NCI-H1417 treated with DMSO at 0.1 percent for 48 hours (cell line): ENCODE results near the gene LNX2.

Experiments used
- DNase-seq: peaks from one replicate; lab custom pipeline; 2025; lab: John Stamatoyannopoulos, UW

The LNX2 gene

GRCh38 chr13:27504128-27504867 lies 116.0 kb downstream of the LNX2 start:
- no peak for DNase-seq

- DNase-seq, result no peak
Measured at GRCh38 chr13:27500806-27501534, 119.4 kb downstream of the LNX2 start.

DNA sequence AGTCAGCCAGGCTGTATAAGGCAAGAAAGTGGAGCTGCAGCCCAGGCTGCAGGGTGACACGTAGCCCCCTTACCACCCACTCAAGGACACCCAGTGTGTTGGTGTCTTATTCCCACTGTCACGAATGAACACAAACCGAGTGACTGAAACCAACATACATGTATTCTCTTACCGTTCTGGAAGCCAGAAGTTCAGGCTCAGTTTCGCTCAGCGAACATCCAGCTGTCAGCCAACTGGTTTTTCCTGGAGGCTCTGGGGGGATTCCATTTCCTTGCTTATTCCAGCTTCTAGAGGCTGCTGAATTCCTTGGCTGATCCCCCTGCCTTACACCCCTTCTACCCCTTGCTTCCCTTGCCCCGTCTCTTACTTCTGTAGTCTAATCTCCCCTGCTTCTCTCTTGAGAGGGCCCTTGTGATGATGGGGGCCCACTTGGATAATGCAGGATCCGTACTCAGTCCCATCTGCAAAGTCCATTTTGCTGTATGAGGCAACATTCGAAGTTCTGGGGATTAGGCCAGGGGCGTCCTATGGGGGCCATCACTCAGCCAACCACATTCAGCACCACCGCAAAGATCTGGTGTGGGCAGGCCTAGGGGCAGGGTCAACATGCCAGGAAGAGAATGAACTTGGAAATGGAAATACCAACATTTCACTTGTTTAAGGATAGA lies 122.6 kb downstream of the LNX2 start:
- no peak for DNase-seq

DNA sequence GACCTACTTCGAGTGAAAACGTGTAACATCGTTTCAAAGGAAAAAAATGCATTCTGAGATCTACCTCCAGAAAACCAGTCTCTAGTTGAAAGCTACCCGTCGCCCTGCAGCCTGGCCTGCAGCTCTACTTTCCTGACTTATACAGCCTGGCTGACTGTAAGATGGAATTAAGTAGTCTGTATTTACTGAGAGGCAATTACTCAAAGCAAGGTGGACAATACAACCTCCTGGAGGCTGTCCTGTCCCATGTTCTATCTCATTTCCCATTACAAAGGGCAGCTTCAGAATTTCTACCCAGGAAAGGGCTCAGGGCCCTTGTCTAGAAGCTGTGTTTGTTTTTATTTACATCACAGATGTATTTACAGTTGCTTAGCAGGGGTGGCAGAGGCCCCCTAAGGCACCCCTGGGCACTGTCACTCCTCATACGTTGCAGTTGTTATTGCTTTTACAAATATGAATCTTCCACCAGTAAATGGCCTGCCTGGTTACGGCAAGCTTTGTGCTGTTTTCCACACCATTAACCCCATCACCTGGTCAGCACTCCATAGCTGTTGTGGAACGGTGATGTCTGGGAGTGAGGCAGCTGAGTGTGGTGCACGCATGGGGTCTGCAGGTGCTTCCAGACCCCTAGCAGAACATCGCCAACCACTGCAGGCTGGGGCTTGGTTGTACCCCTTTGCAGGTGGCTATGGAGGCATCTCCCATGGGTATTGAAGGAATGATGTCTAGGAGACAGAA lies 123.6 kb downstream of the LNX2 start:
- no peak for DNase-seq

DNA sequence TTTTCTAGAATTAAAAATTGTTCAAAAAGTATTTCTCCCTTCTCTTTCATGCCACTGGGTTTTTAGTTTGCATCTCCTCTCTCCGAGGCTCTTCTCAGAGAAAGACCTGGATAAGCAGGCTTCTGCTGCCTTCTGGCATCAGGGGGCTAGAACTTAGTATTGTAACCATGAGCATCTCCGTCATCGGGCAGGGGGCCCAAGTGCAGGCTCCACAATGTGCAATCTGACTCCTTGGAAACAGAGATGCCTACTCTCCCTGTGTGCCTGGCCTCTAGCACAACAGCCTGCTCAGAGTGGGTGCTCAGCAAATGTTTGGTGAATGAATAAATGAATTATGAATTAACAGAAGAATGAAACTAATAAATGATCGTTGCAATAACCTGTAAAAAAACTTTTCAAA lies 124.3 kb downstream of the LNX2 start:
- no peak for DNase-seq
